C4-2B (cell line): Measurements from ENCODE around the gene CDCA7L.

Experiments used
- CTCF ChIP-seq: fragments of 450-650 bp; conservative IDR thresholded peaks from 2 replicates; pipeline ENCODE4 v1.5.1; 2017; ENCODE audit warnings: mild to moderate bottlenecking
- ZFX ChIP-seq: fragments of 450-650 bp; IDR thresholded peaks from 2 replicates; pipeline ENCODE4 v1.6.1; 2017

DNA sequence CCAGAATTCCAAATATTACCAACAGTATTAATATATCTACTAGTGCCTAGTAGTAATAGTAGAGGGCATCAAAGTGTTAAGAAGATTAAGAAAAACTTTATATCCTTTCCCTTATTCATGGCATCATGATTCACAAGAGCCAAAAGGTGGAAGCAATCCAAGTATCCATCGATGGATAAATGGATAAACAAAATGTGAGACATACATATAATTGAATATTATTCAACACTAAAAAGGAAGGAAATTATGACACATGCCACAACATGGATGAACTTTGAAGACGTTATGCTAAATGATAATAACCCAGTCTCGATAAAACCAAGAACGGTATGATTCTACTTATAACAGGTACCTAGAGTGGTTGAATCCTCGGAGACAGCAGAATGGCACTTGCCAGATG, 23.1 kb downstream of the CDCA7L start:
- TF ChIP-seq CTCF (no peak), ZFX (no peak)
